Keratinocyte (primary cell): Measurements from ENCODE around the gene CELF6. TPM values are rescaled to one million over a fixed set of nuclear protein-coding genes. Genes with fewer than 3 reads are reported as not detected.

Source experiments
- DNase-seq: peaks from one replicate; pipeline ENCODE4 v3.0.0-alpha.2; 2011; ENCODE audit warnings: low read depth, missing footprints, low spot score
- FAIRE-seq: peaks from 2 replicates; lab custom pipeline; 2011; peaks lifted over from hg19 to GRCh38; lab: Jason Lieb, UNC
- H2AFZ ChIP-seq: 2 replicates; pipeline ENCODE4 v1.6.0; 2012; ENCODE audit warnings: low read length, control low read depth, inconsistent platforms; ENCODE audit not compliant: control insufficient read depth
- H3K27ac ChIP-seq: 2 replicates; pipeline ENCODE4 v1.5.1; 2011; ENCODE audit warnings: low read length; ENCODE audit not compliant: control insufficient read depth, insufficient read depth
- H3K27me3 ChIP-seq: 3 replicates; pipeline ENCODE4 v1.6.0; 2011; ENCODE audit warnings: low read length; ENCODE audit not compliant: control insufficient read depth, insufficient read depth; ENCODE audit errors: extremely low read depth
- H3K36me3 ChIP-seq, 2 experiments: 2 replicates in 1 of 2; 3 replicates in 1 of 2; pipeline ENCODE4 v1.5.1; 2011; ENCODE audit warnings: low read length in 2 of 2, mild to moderate bottlenecking in 1 of 2; ENCODE audit not compliant: control insufficient read depth in 2 of 2, insufficient read depth in 2 of 2; ENCODE audit errors: extremely low read depth in 1 of 2
- H3K4me1 ChIP-seq: 3 replicates; pipeline ENCODE4 v1.5.1; 2011; ENCODE audit warnings: low read length; ENCODE audit not compliant: control insufficient read depth, insufficient read depth; ENCODE audit errors: extremely low read depth
- H3K4me2 ChIP-seq: 3 replicates; pipeline ENCODE4 v1.6.0; 2011; ENCODE audit warnings: low read depth, low read length; ENCODE audit not compliant: control insufficient read depth, insufficient read depth; ENCODE audit errors: extremely low read depth
- H3K4me3 ChIP-seq, 3 experiments: fragments of 200-600 bp in 1 of 3; sonication (generic) in 1 of 3; 2 replicates in 2 of 3; 3 replicates in 1 of 3; pipeline ENCODE4 v1.5.1; 2011 to 2016; ENCODE audit warnings: low read length in 3 of 3, mild to moderate bottlenecking in 3 of 3, control low read depth in 2 of 3, inconsistent platforms in 1 of 3, low read depth in 1 of 3, mixed read lengths in 1 of 3, mixed run types in 1 of 3, moderate library complexity in 1 of 3; ENCODE audit not compliant: control insufficient read depth in 2 of 3, insufficient read depth in 2 of 3; ENCODE audit errors: extremely low read depth in 1 of 3
- H3K79me2 ChIP-seq: 2 replicates; pipeline ENCODE4 v1.6.0; 2012; ENCODE audit warnings: low read length; ENCODE audit not compliant: control insufficient read depth, insufficient read depth
- H3K9ac ChIP-seq: 3 replicates; pipeline ENCODE4 v1.6.0; 2011; ENCODE audit warnings: low read length; ENCODE audit not compliant: control insufficient read depth, insufficient read depth; ENCODE audit errors: extremely low read depth
- H3K9me1 ChIP-seq: 3 replicates; pipeline ENCODE4 v1.6.0; 2011; ENCODE audit warnings: low read length; ENCODE audit not compliant: control insufficient read depth, insufficient read depth; ENCODE audit errors: extremely low read depth
- H3K9me3 ChIP-seq: 2 replicates; pipeline ENCODE4 v1.5.1; 2012; ENCODE audit warnings: low read depth, low read length; ENCODE audit not compliant: control insufficient read depth
- H4K20me1 ChIP-seq: 3 replicates; pipeline ENCODE4 v1.6.0; 2011; ENCODE audit warnings: low read length; ENCODE audit not compliant: control insufficient read depth, insufficient read depth; ENCODE audit errors: extremely low read depth
- EZH2 ChIP-seq: IDR thresholded peaks from one replicate; pipeline ENCODE4 v1.6.1; 2012; ENCODE audit warnings: inconsistent platforms, mild to moderate bottlenecking, low read length, moderate library complexity
- dilution Hi-C: fragments of 300-500 bp; cut with MboI; formaldehyde crosslinking; loops from one replicate; pipeline ENCODE4 v1.7.0; 2020; ENCODE audit warnings: low sequenced_read_pairs; ENCODE audit not compliant: extremely low pct_ligation_motif_present
- polyA plus RNA-seq, 5 experiments: library from polyadenylated mRNA; depleted of rRNA in 3 of 5; stranded (reverse) in 3 of 5; stranded (forward) in 1 of 5; unstranded in 1 of 5; fragments of >200 nt; gene quantifications; 1 replicate in 1 of 5; 2 replicates in 3 of 5; 3 replicates in 1 of 5; pipeline versions ENCODE4 v1.2.1 to v1.2.3, GENCODE V29; 2011 to 2012; ENCODE audit warnings: missing spikeins in 2 of 5, low read depth in 1 of 5, low replicate concordance in 1 of 5
- TF ChIP-seq, protein P1 (sequence below), 3 experiments: IDR thresholded peaks in 1 of 3; conservative IDR thresholded peaks in 1 of 3; optimal IDR thresholded peaks in 1 of 3; 2 replicates in 2 of 3; 3 replicates in 1 of 3; pipeline versions ENCODE3 to v1.5.1; 2011; ENCODE audit warnings: low read length in 3 of 3, mild to moderate bottlenecking in 3 of 3, moderate library complexity in 2 of 3, control low read depth in 1 of 3, inconsistent platforms in 1 of 3; ENCODE audit not compliant: insufficient read depth in 2 of 3; ENCODE audit errors: extremely low read depth in 1 of 3

The CELF6 gene
- polyA plus RNA-seq, 1 donor (not counting 4 experiments of a cell fraction or from before 2014, with no cell fraction given), result 0.04 TPM

- no peaks in the 10 kb centered on the region for H3K9me3 ChIP-seq
- H3K79me2 ChIP-seq, result peaks cover 17% of the 10 kb centered on the region
- no peaks in the 10 kb centered on the region for H3K27me3 ChIP-seq
- H4K20me1 ChIP-seq, result no peaks in the 10 kb centered on the region
- dilution Hi-C loops, result no loop called here
- TF ChIP-seq, protein P1, sequence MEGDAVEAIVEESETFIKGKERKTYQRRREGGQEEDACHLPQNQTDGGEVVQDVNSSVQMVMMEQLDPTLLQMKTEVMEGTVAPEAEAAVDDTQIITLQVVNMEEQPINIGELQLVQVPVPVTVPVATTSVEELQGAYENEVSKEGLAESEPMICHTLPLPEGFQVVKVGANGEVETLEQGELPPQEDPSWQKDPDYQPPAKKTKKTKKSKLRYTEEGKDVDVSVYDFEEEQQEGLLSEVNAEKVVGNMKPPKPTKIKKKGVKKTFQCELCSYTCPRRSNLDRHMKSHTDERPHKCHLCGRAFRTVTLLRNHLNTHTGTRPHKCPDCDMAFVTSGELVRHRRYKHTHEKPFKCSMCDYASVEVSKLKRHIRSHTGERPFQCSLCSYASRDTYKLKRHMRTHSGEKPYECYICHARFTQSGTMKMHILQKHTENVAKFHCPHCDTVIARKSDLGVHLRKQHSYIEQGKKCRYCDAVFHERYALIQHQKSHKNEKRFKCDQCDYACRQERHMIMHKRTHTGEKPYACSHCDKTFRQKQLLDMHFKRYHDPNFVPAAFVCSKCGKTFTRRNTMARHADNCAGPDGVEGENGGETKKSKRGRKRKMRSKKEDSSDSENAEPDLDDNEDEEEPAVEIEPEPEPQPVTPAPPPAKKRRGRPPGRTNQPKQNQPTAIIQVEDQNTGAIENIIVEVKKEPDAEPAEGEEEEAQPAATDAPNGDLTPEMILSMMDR (optimal IDR thresholded peaks at IDR 0.05 in 1 of 3, IDR thresholded peaks at IDR 0.05 in 1 of 3, conservative IDR thresholded peaks at IDR 0.05 in 1 of 3; ENCODE audit: extremely low read depth in 1 of 3, insufficient read depth in 2 of 3, low read length in 3 of 3), result no peak
- TF ChIP-seq EZH2, result no peak
- no peak overlapping the region for H3K27ac ChIP-seq
- H3K36me3 ChIP-seq, result peaks cover 0 to under 1% of the 10 kb centered on the region in 2 experiments
- H3K9ac ChIP-seq, result no peak overlapping the region
- FAIRE-seq, result no peak
- peaks cover 27% of the 10 kb centered on the region for H3K4me1 ChIP-seq
- no peak overlapping the region for H3K4me3 ChIP-seq
- no peak overlapping the region for H2AFZ ChIP-seq
- H3K4me2 ChIP-seq, result no peak overlapping the region
- no peaks in the 10 kb centered on the region for H3K9me1 ChIP-seq
- DNase-seq, result no peak
These were observed 84.7 kb downstream of the CELF6 start for GRCh38 chr15:72235298-72235697.

Other genes starting within 250 kb of the CELF6 start
- gene MYO9A, start 202.0 kb downstream of the CELF6 start, polyA plus RNA-seq, result 6.8 to 10.6 TPM (median 8.4 TPM) in 3 replicates
- 3.1 to 6.0 TPM (median 5.8 TPM) in 3 replicates for gene SENP8, start 201.8 kb downstream of the CELF6 start, polyA plus RNA-seq
- 2.5 to 7.8 TPM (median 5.7 TPM) in 3 replicates for gene GRAMD2A, start 122.4 kb downstream of the CELF6 start, polyA plus RNA-seq
- 3,138 to 3,414 TPM (median 3,352 TPM) in 3 replicates for gene PKM, start 89.0 kb downstream of the CELF6 start, polyA plus RNA-seq
- 36.8 to 55.4 TPM (median 51.0 TPM) in 3 replicates for gene PARP6, start 47.6 kb downstream of the CELF6 start, polyA plus RNA-seq
- 50.7 to 53.5 TPM (median 52.1 TPM) in 3 replicates for gene HEXA, start 55.9 kb upstream of the CELF6 start, polyA plus RNA-seq
- not detected in 3 replicates for gene TMEM202, start 78.1 kb upstream of the CELF6 start, polyA plus RNA-seq
- 46.9 to 70.6 TPM (median 50.6 TPM) in 3 replicates for gene ARIH1, start 154.2 kb upstream of the CELF6 start, polyA plus RNA-seq